Glutamatergic neuron (in vitro differentiated cells): ENCODE data around the gene CYP4B1. TPM values are rescaled to one million over a fixed set of nuclear protein-coding genes. Genes with fewer than 3 reads are reported as not detected.

Experiments
- DNase-seq: peaks from one replicate; pipeline ENCODE4 v3.0.0; 2022
- H3K27ac Mint-ChIP-seq: one replicate; pipeline ENCODE4 v1.8.0; 2020; ENCODE audit warnings: mild to moderate bottlenecking, mixed read lengths, inconsistent platforms; ENCODE audit not compliant: unreplicated experiment
- H3K27me3 Mint-ChIP-seq: one replicate; pipeline ENCODE4 v1.8.0; 2020; ENCODE audit warnings: mild to moderate bottlenecking, moderate library complexity, mixed read lengths, inconsistent platforms; ENCODE audit not compliant: unreplicated experiment
- H3K36me3 Mint-ChIP-seq: one replicate; pipeline ENCODE4 v1.8.0; 2020; ENCODE audit warnings: mild to moderate bottlenecking, mixed read lengths, inconsistent platforms; ENCODE audit not compliant: unreplicated experiment
- H3K4me1 Mint-ChIP-seq: one replicate; pipeline ENCODE4 v1.8.0; 2020; ENCODE audit warnings: mild to moderate bottlenecking, low read depth, mixed read lengths, inconsistent platforms; ENCODE audit not compliant: unreplicated experiment
- H3K4me3 Mint-ChIP-seq: one replicate; pipeline ENCODE4 v1.8.0; 2020; ENCODE audit warnings: mild to moderate bottlenecking, mixed read lengths, inconsistent platforms; ENCODE audit not compliant: unreplicated experiment
- H3K9me3 Mint-ChIP-seq: one replicate; pipeline ENCODE4 v1.8.0; 2020; ENCODE audit warnings: mild to moderate bottlenecking, moderate library complexity, mixed read lengths, inconsistent platforms; ENCODE audit not compliant: unreplicated experiment
- CTCF ChIP-seq: fragments of 200-600 bp; sonication (generic); IDR thresholded peaks from one replicate; pipeline ENCODE4 v1.5.0; 2021; ENCODE audit not compliant: partially characterized antibody, unreplicated experiment
- total RNA-seq: library from RNA; stranded (reverse); fragmentation: NEBNext Ultra II Directional; extraction: Animal tissue kit (Norgen Biotek cat#: 25700); gene quantifications from one replicate; pipeline ENCODE4 v1.2.1, GENCODE V29; 2021; ENCODE audit not compliant: unreplicated experiment

Gene CYP4B1
- total RNA-seq, 1 donor from 2014 or later: not detected

- no peak for TF ChIP-seq CTCF
- Mint-ChIP-seq H3K27ac (no peak overlapping the region), H3K9me3 (peaks cover 1% of the 10 kb centered on the region), H3K4me1 (no peaks in the 10 kb centered on the region), H3K4me3 (no peak overlapping the region), H3K27me3 (peaks cover 5% of the 10 kb centered on the region), H3K36me3 (no peaks in the 10 kb centered on the region)
- DNase-seq: no peak
Measured at GRCh38 chr1:46806196-46807020, 7.6 kb downstream of the CYP4B1 start.

DNA sequence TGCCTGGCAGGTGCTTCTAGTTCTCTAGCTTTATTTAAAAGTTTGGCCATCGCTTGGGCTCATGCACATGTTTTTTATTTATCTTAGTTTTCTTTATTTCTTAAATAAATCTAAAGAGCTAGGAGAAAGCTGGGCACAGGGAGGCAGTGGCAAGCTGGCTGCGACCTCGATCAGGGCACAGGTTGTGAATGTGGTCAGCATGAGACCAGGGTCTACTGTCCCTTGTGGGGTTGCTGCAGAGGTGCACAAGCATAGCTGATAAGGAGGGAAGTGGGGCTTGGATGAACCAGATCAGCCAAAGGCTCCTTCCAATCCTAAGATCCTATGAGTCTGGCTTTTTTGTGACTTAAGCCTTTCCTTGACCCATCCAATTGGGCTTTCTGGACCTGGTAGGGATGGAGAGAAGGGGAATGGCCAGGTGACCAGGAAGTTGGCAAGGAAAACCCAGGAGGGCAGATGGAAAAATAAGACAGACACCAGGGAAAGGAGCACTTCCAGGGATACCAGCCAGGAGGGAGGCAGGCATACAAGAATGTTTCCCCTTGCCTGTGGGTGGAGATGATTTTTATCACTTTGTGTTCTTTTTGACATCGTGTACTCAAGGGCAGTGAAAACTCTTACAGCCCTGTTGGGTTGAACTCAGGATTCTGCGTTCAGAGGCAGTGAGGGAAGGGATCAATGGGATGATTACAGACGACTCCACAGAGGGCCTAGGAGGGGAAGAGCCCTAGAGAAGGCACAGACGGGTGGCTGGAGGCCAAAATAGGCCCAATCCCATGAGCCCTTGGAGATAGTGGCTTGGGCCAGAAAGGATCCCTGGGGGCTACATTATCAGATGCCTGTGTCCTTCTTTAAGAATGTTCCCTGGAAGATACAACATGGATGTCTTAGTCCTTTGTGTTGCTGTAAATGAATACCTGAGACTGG, 8.5 kb downstream of the CYP4B1 start:
- H3K4me3 Mint-ChIP-seq: no peak overlapping the region
- TF ChIP-seq CTCF: no peak
- DNase-seq: no peak
- peaks cover 1% of the 10 kb centered on the region for H3K9me3 Mint-ChIP-seq
- H3K27ac Mint-ChIP-seq: no peak overlapping the region
- H3K4me1 Mint-ChIP-seq: no peaks in the 10 kb centered on the region
- H3K27me3 Mint-ChIP-seq: peaks cover 5% of the 10 kb centered on the region
- H3K36me3 Mint-ChIP-seq: no peaks in the 10 kb centered on the region

DNA sequence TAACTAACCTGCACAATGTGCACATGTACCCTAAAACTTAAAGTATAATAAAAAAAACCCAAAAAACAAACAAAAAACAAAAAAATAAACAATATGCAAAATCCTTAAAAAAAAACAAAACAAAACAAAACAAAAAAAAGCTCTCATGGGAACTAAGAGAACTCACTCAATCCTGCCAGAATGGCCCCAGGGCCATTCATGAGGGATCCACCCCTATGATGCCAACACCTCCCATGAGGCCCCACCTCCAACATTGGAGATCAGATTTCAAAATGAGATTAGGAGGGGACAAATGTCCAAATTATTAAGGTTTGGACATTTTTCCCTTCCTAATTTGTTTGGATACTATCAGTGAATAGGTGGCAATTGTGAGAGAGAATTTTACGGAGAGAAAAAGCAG, 10.2 kb downstream of the CYP4B1 start:
- Mint-ChIP-seq H3K27ac (no peak overlapping the region), H3K4me1 (no peaks in the 10 kb centered on the region), H3K4me3 (no peak overlapping the region), H3K9me3 (peaks cover 1% of the 10 kb centered on the region), H3K36me3 (no peaks in the 10 kb centered on the region), H3K27me3 (peaks cover 5% of the 10 kb centered on the region)
- DNase-seq: no peak
- TF ChIP-seq CTCF: no peak

DNA sequence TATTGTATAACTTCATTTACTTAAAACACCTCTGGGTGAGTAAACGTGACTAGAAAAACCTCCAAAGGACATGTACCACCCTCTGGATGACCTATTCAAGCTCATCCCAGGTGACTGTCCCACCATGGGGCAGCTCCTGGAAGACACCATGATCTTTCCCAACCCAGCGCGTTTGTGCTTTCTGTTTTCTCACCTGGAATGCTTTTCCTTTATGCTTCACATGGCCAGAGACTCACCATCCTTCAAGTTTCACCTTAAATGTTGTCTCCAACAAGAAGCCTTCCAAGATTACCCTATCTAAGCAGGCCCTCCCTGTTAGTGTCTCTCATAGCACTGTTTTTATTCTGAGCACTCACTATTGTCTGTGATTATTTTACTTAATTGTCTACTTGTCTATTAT, 11.1 kb downstream of the CYP4B1 start:
- peaks cover 4% of the 10 kb centered on the region for H3K27me3 Mint-ChIP-seq
- no peak overlapping the region for H3K27ac Mint-ChIP-seq
- peaks cover 1% of the 10 kb centered on the region for H3K9me3 Mint-ChIP-seq
- TF ChIP-seq CTCF: no peak
- no peaks in the 10 kb centered on the region for H3K4me1 Mint-ChIP-seq
- no peak overlapping the region for H3K4me3 Mint-ChIP-seq
- DNase-seq: no peak
- H3K36me3 Mint-ChIP-seq: no peaks in the 10 kb centered on the region

- no peaks in the 10 kb centered on the region for H3K4me1 Mint-ChIP-seq
- DNase-seq: no peak
- TF ChIP-seq CTCF: no peak
- H3K4me3 Mint-ChIP-seq: no peak overlapping the region
- peaks cover 1% of the 10 kb centered on the region for H3K9me3 Mint-ChIP-seq
- H3K36me3 Mint-ChIP-seq: no peaks in the 10 kb centered on the region
- H3K27ac Mint-ChIP-seq: no peak overlapping the region
- peaks cover 3% of the 10 kb centered on the region for H3K27me3 Mint-ChIP-seq
Measured at GRCh38 chr1:46810596-46810995, 11.8 kb downstream of the CYP4B1 start.
